ENCODE data around the gene MYO5B. TPM values are rescaled to one million over a fixed set of nuclear protein-coding genes. Genes with fewer than 3 reads are reported as not detected.

MYO5B gene
- total and polyA plus RNA-seq, 10 of the 15 experiments (the other 5 are each of a cell fraction or from before 2014, with no cell fraction given): 2.5 to 4.5 (median 3.3) TPM

GRCh38 chr18:50027996-50028395, 167.0 kb downstream of the MYO5B start:
- ATAC-seq (no peak), FAIRE-seq (no peak), DNase-seq (ENCODE audit: low read depth, low spot score) (no peak)
- H3K27me3 ChIP-seq (replicated peaks in 1 of 2; ENCODE audit: control insufficient read depth in 2 of 2, insufficient read depth in 2 of 2, low read length in 1 of 2): peaks cover 0 to 4% of the 10 kb centered on the region in 2 experiments; a peak in 1 of 4 replicates
- H2AFZ ChIP-seq (ENCODE audit: control insufficient read depth, low read depth, low read length): no peak overlapping the region
- ChIA-PET RAD21 (ENCODE audit: unreplicated experiment) (no interaction called here), POLR2A (no interaction called here), SMC1A (ENCODE audit: uncharacterized antibody, unreplicated experiment) (interaction anchor here (1.2 kb wide), 1 partner anchor 9 kb away, joined by 3 read pairs; no protein-coding TSS in a partner anchor), CTCF (interaction anchor here (0.8 kb wide), 1 partner anchor 238 kb away, joined by 3 read pairs; the partner anchor contains the start of gene CFAP53)
- no peaks in the 10 kb centered on the region for H3K36me3 ChIP-seq (ENCODE audit: control insufficient read depth in 2 of 2, insufficient read depth in 2 of 2, low read length in 1 of 2)
- H3K27ac ChIP-seq (ENCODE audit: control insufficient read depth, insufficient read depth): no peak overlapping the region
- in situ Hi-C loops (cut with MboI) (no loop called here), intact Hi-C loops (cut with micrococcal nuclease; ENCODE audit: unreplicated experiment) (no loop called here)
- no peaks in the 10 kb centered on the region for H3K79me2 ChIP-seq (ENCODE audit: control insufficient read depth, insufficient read depth, low read length)
- no TSS peak for BruUV-seq (replicated peaks)
- H3K9me3 ChIP-seq (replicated peaks; ENCODE audit: control insufficient read depth, insufficient read depth, low read length): no peaks in the 10 kb centered on the region
- H3K4me1 ChIP-seq (ENCODE audit: control insufficient read depth, insufficient read depth, low read length): no peaks in the 10 kb centered on the region
- no peak overlapping the region for H3K9ac ChIP-seq (ENCODE audit: control insufficient read depth, insufficient read depth, low read length)
- 0% methylated on average over 2 of the region's 2 CpGs for WGBS (ENCODE audit: insufficient coverage, insufficient replicate concordance, low lambda C conversion rate, missing lambda C conversion rate)
- TF ChIP-seq IRF5 (IDR thresholded peaks at IDR 0.05; ENCODE audit: borderline replicate concordance) (no peak), HDAC6 (IDR thresholded peaks at IDR 0.05; ENCODE audit: unreplicated experiment) (no peak), FOXM1 (IDR thresholded peaks at IDR 0.05; ENCODE audit: low read depth, low read length) (no peak), MEF2A (IDR thresholded peaks at IDR 0.05; ENCODE audit: insufficient read depth, low read depth, low read length) (no peak), MTA2 (IDR thresholded peaks at IDR 0.05; ENCODE audit: low read depth) (no peak), TARDBP (IDR thresholded peaks at IDR 0.05; ENCODE audit: borderline replicate concordance) (no peak), TBL1XR1 (IDR thresholded peaks at IDR 0.05; ENCODE audit: low read depth, low read length) (no peak)
- no peak overlapping the region for H3K4me2 ChIP-seq (ENCODE audit: control insufficient read depth, insufficient read depth)
- no peaks in the 10 kb centered on the region for H4K20me1 ChIP-seq (ENCODE audit: control insufficient read depth, insufficient read depth)
- no peak overlapping the region for H3K4me3 ChIP-seq

GRCh38 chr18:50024466-50024865, 170.5 kb downstream of the MYO5B start:
- 24% methylated on average over 3 of the region's 3 CpGs for whole genome bisulfite sequencing (ENCODE audit: insufficient coverage, insufficient replicate concordance, low lambda C conversion rate, missing lambda C conversion rate)
- TF ChIP-seq RAD21 (IDR thresholded peaks at IDR 0.05; ENCODE audit: insufficient read depth, low read depth, low read length) (no peak), RCOR1 (conservative IDR thresholded peaks at IDR 0.05; ENCODE audit: low read depth, low read length) (no peak), CEBPZ (IDR thresholded peaks at IDR 0.05; ENCODE audit: low read depth, low read length) (no peak), BCL3 (IDR thresholded peaks at IDR 0.05; ENCODE audit: borderline replicate concordance, insufficient read depth, low read depth, low read length, poor library complexity, severe bottlenecking) (no peak), STAT3 (IDR thresholded peaks at IDR 0.05; ENCODE audit: low read depth, low read length) (no peak), MTA2 (IDR thresholded peaks at IDR 0.05; ENCODE audit: low read depth) (no peak)

More at GRCh38 chr18:50024466-50024865, 170.5 kb downstream of the MYO5B start:
- Histone ChIP-seq H3K4me3 (no peak overlapping the region), H3K27me3 (replicated peaks in 1 of 2; ENCODE audit: control insufficient read depth in 2 of 2, insufficient read depth in 2 of 2, low read length in 1 of 2) (no peaks in the 10 kb centered on the region; a peak in 1 of 4 replicates), H3K36me3 (ENCODE audit: control insufficient read depth in 2 of 2, insufficient read depth in 2 of 2, low read length in 1 of 2) (no peaks in the 10 kb centered on the region), H3K27ac (ENCODE audit: control insufficient read depth, insufficient read depth) (no peak overlapping the region), H3K9ac (ENCODE audit: control insufficient read depth, insufficient read depth, low read length) (no peak overlapping the region), H2AFZ (ENCODE audit: control insufficient read depth, low read depth, low read length) (no peak overlapping the region), H3K79me2 (ENCODE audit: control insufficient read depth, insufficient read depth, low read length) (no peaks in the 10 kb centered on the region), H3K4me2 (ENCODE audit: control insufficient read depth, insufficient read depth) (no peak overlapping the region), H4K20me1 (ENCODE audit: control insufficient read depth, insufficient read depth) (no peaks in the 10 kb centered on the region), H3K9me3 (replicated peaks; ENCODE audit: control insufficient read depth, insufficient read depth, low read length) (no peaks in the 10 kb centered on the region), H3K4me1 (ENCODE audit: control insufficient read depth, insufficient read depth, low read length) (no peaks in the 10 kb centered on the region)
- ChIA-PET CTCF (no interaction called here), SMC1A (ENCODE audit: uncharacterized antibody, unreplicated experiment) (interaction anchor here (1.0 to 1.4 kb wide), 2 partner anchors 10 to 26 kb away, joined by 3 read pairs; no protein-coding TSS in a partner anchor), POLR2A (no interaction called here), RAD21 (ENCODE audit: unreplicated experiment) (no interaction called here)
- BruUV-seq (replicated peaks): no TSS peak
- DNase-seq (ENCODE audit: low read depth, low spot score) (no peak), ATAC-seq (no peak), FAIRE-seq (no peak)
- intact Hi-C loops (cut with micrococcal nuclease; ENCODE audit: unreplicated experiment) (no loop called here), in situ Hi-C loops (cut with MboI) (no loop called here)
